SH-SY5Y (cell line): ENCODE data around the gene CCDC97.

Experiments
- GATA2 ChIP-seq: IDR thresholded peaks from 2 replicates; pipeline ENCODE4 v1.6.1; 2011; ENCODE audit warnings: mild to moderate bottlenecking, low read depth, low read length
- GATA3 ChIP-seq: IDR thresholded peaks from 2 replicates; pipeline ENCODE4 v1.6.1; 2011; ENCODE audit warnings: low read depth, mild to moderate bottlenecking, low read length, moderate library complexity

- TF ChIP-seq GATA2: no peak
- no peak for TF ChIP-seq GATA3
Measured at GRCh38 chr19:41352279-41352608, 42.3 kb downstream of the CCDC97 start.
